Right atrium auricular region (tissue), 2 donors: ENCODE results near the gene DPP6. TPM values are rescaled to one million over a fixed set of nuclear protein-coding genes. Genes with fewer than 3 reads are reported as not detected.

Experiments
- DNase-seq: peaks from one replicate; pipeline ENCODE4 v3.0.0-alpha.2; 2019; ENCODE audit warnings: low spot score
- H3K27ac ChIP-seq, 2 donors: fragments of 200-600 bp; sonication (generic); 1 replicate in 1 of 2; 2 replicates in 1 of 2; pipeline ENCODE4 v1.5.1; 2016 to 2019
- H3K27me3 ChIP-seq, 2 donors: fragments of 200-600 bp; sonication (generic); one replicate each; pipeline versions ENCODE4 v1.5.1 to v1.6.0; 2017 to 2019
- H3K36me3 ChIP-seq: fragments of 200-600 bp; sonication (generic); one replicate; pipeline ENCODE4 v1.5.1; 2016
- H3K4me1 ChIP-seq, 2 donors: fragments of 200-600 bp; sonication (generic); one replicate each; pipeline versions ENCODE4 v1.5.1 to v1.6.0; 2017 to 2019
- H3K4me3 ChIP-seq, 2 donors: fragments of 200-600 bp; sonication (generic); 1 replicate in 1 of 2; 2 replicates in 1 of 2; pipeline ENCODE4 v1.5.1; 2017 to 2019; ENCODE audit warnings: mild to moderate bottlenecking in 1 of 2, moderate library complexity in 1 of 2
- H3K9me3 ChIP-seq, 2 donors: fragments of 200-600 bp; sonication (generic); one replicate each; pipeline ENCODE4 v1.5.1; 2019
- CTCF ChIP-seq, 2 donors: fragments of 200-600 bp; sonication (generic); IDR thresholded peaks; one replicate each; pipeline ENCODE4 v1.5.1; 2019; ENCODE audit warnings: antibody characterized with exemption in 2 of 2
- total RNA-seq, 2 donors: library from RNA; depleted of rRNA; stranded (reverse); fragments of >200 nt; gene quantifications; one replicate each; pipeline ENCODE4 v1.1.0, GENCODE V29; 2016

The DPP6 gene
- total RNA-seq, 2 donors from 2014 or later = 0.35 to 0.85 TPM

- Histone ChIP-seq H3K27me3 (no peaks in the 10 kb centered on the region), H3K36me3 (no peaks in the 10 kb centered on the region), H3K27ac (no peak overlapping the region), H3K4me1 (no peaks in the 10 kb centered on the region), H3K9me3 (no peaks in the 10 kb centered on the region), H3K4me3 (no peak overlapping the region)
- no peak for TF ChIP-seq CTCF (IDR thresholded peaks at IDR 0.05)
- DNase-seq = no peak
Observed at GRCh38 chr7:154592388-154592787, 540.2 kb downstream of the DPP6 start.

GRCh38 chr7:154598396-154598795 lies 546.2 kb downstream of the DPP6 start:
- Histone ChIP-seq H3K4me1 (no peaks in the 10 kb centered on the region), H3K27me3 (no peaks in the 10 kb centered on the region), H3K9me3 (no peaks in the 10 kb centered on the region), H3K4me3 (no peak overlapping the region), H3K27ac (no peak overlapping the region), H3K36me3 (no peaks in the 10 kb centered on the region)
- DNase-seq = no peak
- no peak for TF ChIP-seq CTCF (IDR thresholded peaks at IDR 0.05)

DNA sequence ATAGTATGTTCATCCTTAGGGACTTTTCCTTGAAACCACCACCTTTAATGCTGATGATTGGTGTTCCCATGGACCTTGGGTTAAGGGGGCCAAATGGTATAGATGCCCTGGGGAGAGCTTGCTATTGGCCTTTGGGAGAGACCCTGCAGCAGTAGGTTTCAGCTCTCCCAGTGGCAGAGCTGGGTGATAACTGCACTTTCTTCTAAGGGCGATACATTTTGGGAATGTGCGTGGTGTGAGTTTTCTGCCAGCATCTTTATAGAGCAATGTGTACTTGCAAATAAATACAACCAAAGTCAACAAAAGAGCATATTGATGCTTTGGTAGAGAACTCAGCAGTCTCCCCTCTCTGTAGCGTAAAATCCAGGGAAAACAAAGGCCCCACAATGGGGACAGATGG lies 546.7 kb downstream of the DPP6 start:
- DNase-seq = no peak
- Histone ChIP-seq H3K36me3 (no peaks in the 10 kb centered on the region), H3K9me3 (no peaks in the 10 kb centered on the region), H3K4me3 (no peak overlapping the region), H3K27ac (no peak overlapping the region), H3K4me1 (no peaks in the 10 kb centered on the region), H3K27me3 (no peaks in the 10 kb centered on the region)
- TF ChIP-seq CTCF (IDR thresholded peaks at IDR 0.05) = no peak

GRCh38 chr7:154610903-154611302 lies 558.7 kb downstream of the DPP6 start:
- Histone ChIP-seq H3K27me3 (no peaks in the 10 kb centered on the region), H3K9me3 (no peaks in the 10 kb centered on the region), H3K4me3 (no peak overlapping the region), H3K27ac (no peak overlapping the region), H3K4me1 (no peaks in the 10 kb centered on the region), H3K36me3 (no peaks in the 10 kb centered on the region)
- no peak for TF ChIP-seq CTCF (IDR thresholded peaks at IDR 0.05)
- DNase-seq = no peak

DNA sequence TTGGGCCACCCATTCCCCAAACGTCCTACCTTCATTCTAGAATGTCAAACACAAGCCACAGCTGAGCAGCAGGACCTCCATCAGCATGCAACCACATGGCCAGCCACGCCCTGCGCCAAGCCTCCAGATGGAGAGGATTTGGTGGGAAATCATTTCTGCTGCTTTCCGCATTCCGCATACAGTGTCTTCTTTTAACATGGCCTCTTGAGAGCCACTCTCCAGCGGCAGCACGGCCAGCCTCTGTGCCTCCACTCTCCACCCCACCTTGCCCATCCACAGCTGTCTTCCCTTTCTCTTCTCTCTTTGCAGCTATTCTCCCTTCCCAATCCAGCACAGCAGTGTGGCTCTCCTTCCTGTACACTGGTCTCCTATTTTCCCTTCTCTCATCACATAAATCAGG lies 561.6 kb downstream of the DPP6 start:
- Histone ChIP-seq H3K36me3 (no peaks in the 10 kb centered on the region), H3K27ac (no peak overlapping the region), H3K27me3 (no peaks in the 10 kb centered on the region), H3K4me3 (no peak overlapping the region), H3K9me3 (no peaks in the 10 kb centered on the region), H3K4me1 (no peaks in the 10 kb centered on the region)
- no peak for TF ChIP-seq CTCF (IDR thresholded peaks at IDR 0.05)
- DNase-seq = no peak

DNA sequence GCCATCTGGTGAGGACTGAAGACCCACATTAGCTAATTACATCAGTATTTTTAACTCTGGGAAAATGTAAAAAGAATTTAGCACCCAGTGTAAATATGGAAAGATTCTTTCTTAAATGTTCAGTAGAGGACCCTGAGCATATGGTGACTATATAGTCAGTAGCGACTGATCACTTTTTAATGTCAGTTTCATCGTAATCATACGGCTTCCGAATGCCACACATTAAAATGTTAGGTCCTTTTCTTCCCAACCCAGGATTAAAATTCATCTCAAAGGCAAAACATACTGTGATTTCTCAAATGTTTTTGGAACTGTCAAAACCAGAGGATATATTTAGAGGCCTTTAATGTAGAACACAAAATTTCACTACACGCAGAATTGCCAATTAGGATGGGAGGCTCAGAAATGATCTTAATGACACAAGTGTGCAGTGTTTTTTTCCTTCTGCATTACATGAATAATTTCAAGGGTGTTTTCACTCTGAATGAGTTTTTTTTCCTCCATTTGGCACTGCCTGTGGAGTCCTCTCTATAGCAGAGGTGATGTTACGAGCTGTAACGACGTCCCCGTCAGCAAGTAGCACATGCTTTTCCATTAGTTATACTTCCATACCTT lies 568.0 kb downstream of the DPP6 start:
- Histone ChIP-seq H3K27ac (no peak overlapping the region), H3K4me3 (no peak overlapping the region), H3K4me1 (no peaks in the 10 kb centered on the region), H3K9me3 (no peaks in the 10 kb centered on the region), H3K36me3 (no peaks in the 10 kb centered on the region), H3K27me3 (no peaks in the 10 kb centered on the region)
- TF ChIP-seq CTCF (IDR thresholded peaks at IDR 0.05) = no peak
- DNase-seq = no peak
